ENCODE results near the gene DOCK1.

The DOCK1 gene

GRCh38 chr10:127498087-127498486 is 592.9 kb downstream of the DOCK1 start:
- DNase-seq = no peak

DNA sequence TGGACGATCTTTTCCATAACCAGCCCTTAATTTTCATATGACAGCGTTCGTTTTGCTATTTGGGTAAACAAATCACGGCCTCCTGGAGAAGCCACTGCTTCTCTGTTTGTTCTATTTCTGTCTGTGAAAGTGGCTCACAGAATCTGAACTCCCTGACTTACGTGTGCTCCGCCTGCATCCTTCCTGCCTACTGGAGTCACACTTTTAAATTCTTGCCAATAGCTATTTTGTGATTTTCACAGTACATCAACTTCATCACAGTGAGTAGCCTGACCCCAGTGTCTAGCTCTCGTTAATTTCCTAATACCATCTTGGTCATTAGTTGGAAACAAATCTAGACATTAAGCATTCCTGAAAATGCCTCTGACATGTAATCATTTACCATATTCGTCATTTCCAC is 594.9 kb downstream of the DOCK1 start:
- DNase-seq = no peak
